HG03280 (cell line): ENCODE data around the gene VPS8.

Source experiments
- ATAC-seq: cut with Tn5 transposase; IDR thresholded peaks from one replicate; pipeline ENCODE4 v1.9.1; 2021; ENCODE audit warnings: mild to moderate bottlenecking, moderate library complexity; ENCODE audit not compliant: unreplicated experiment

Gene VPS8

GRCh38 chr3:185084901-185085300, 272.9 kb downstream of the VPS8 start:
- no peak for ATAC-seq

- ATAC-seq, result no peak
Measured at GRCh38 chr3:185087419-185087818, 275.5 kb downstream of the VPS8 start.

- no peak for ATAC-seq
Measured at GRCh38 chr3:185089343-185089742, 277.4 kb downstream of the VPS8 start.

DNA sequence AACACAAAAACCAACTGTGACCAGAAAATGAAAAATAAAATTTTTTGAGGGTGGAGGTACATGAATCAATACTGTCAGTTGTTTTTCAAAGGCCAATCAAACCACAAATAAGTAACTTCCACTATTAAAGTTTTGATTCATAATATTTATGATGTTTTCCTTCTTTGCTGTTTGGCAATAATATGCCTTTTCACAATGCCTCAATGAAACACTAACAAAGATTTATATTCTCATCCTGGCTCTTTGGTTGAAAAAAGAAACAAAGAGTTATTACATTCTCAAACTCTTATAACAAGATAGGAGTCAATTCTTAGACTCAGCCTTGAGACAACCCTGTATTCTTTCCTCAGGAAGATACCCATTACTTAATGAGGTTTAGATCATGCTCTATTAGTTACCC, 277.8 kb downstream of the VPS8 start:
- no peak for ATAC-seq

- ATAC-seq, result no peak
Measured at GRCh38 chr3:185090811-185091210, 278.8 kb downstream of the VPS8 start.

- no peak for ATAC-seq
Measured at GRCh38 chr3:185093116-185093515, 281.1 kb downstream of the VPS8 start.

DNA sequence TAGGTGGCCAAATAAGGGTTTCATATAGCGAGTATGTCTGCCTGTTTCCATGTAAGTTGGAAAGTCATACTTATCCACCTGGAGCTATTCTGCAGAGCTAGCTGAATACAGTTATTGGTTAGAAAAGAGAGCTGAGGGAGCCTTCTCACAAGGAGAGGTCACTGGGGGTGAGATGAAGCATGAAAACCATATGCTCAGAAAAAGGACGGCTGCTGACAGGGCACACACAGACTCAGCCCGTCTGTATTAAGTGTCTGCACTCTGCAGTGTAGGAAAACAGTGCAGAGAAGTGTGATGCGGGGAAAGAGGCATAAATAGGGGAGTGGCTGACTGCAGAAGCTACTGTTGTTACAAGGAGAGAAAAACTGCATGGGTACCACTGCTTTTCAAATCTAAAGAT, 282.7 kb downstream of the VPS8 start:
- no peak for ATAC-seq
